SU-DHL-6 (cell line): Measurements from ENCODE around the gene TMEM117.
A peak's percentile ranks its signal among the peaks of the same experiment; 100 is the strongest.

Source experiments
- H2AFZ ChIP-seq: fragments of 200-600 bp; sonication (generic); 2 replicates; pipeline ENCODE4 v1.6.1; 2014; ENCODE audit warnings: low read depth, mild to moderate bottlenecking, moderate library complexity, mixed read lengths, antibody characterized with exemption, low read length; ENCODE audit not compliant: severe bottlenecking
- H3F3A ChIP-seq: fragments of 200-600 bp; shearing (Covaris generic); 2 replicates; pipeline ENCODE4 v1.6.0; 2016; ENCODE audit warnings: antibody characterized with exemption, mild to moderate bottlenecking; ENCODE audit not compliant: insufficient read depth
- H3K27ac ChIP-seq: fragments of 200-600 bp; sonication (generic); 2 replicates; pipeline ENCODE4 v1.5.1; 2016; ENCODE audit warnings: low read depth, mild to moderate bottlenecking, low read length, moderate library complexity, mixed read lengths
- H3K27me3 ChIP-seq: fragments of 200-600 bp; sonication (generic), shearing (Covaris generic); 2 replicates; pipeline ENCODE4 v1.6.0; 2014; ENCODE audit warnings: mild to moderate bottlenecking, low read length
- H3K36me3 ChIP-seq: fragments of 200-600 bp; sonication (generic); 2 replicates; pipeline ENCODE4 v1.6.1; 2014; ENCODE audit warnings: mild to moderate bottlenecking, low read length, mixed read lengths
- H3K4me2 ChIP-seq: fragments of 300-600, 200-600 bp; shearing (Covaris generic), sonication (generic); 2 replicates; pipeline ENCODE4 v1.6.0; 2014; ENCODE audit warnings: low read length, low read depth, mild to moderate bottlenecking; ENCODE audit not compliant: poor library complexity, severe bottlenecking
- H3K4me3 ChIP-seq: fragments of 200-600 bp; sonication (generic); 2 replicates; pipeline ENCODE4 v1.5.1; 2014; ENCODE audit warnings: antibody characterized with exemption, low read length, mild to moderate bottlenecking, mixed read lengths; ENCODE audit not compliant: insufficient read depth, poor library complexity, severe bottlenecking
- H3K79me2 ChIP-seq: fragments of 200-600 bp; sonication (generic); 2 replicates; pipeline ENCODE4 v1.6.1; 2014; ENCODE audit warnings: mild to moderate bottlenecking, low read length, moderate library complexity; ENCODE audit not compliant: insufficient read depth
- H3K9ac ChIP-seq: fragments of 200-600 bp; sonication (generic); 2 replicates; pipeline ENCODE4 v1.7.0; 2014; ENCODE audit warnings: mild to moderate bottlenecking, low read length
- H3K9me2 ChIP-seq: fragments of 200-600 bp; sonication (generic); replicated peaks from 2 replicates; pipeline ENCODE4 v1.6.1; 2014; ENCODE audit warnings: low read length; ENCODE audit not compliant: insufficient read depth
- H3K9me3 ChIP-seq: fragments of 200-600 bp; sonication (generic); 2 replicates; pipeline ENCODE4 v1.6.1; 2014; ENCODE audit warnings: low read length, mixed read lengths; ENCODE audit not compliant: insufficient read depth
- H4K20me1 ChIP-seq: fragments of 200-600 bp; sonication (generic); 2 replicates; pipeline ENCODE4 v1.6.1; 2014; ENCODE audit warnings: low read depth, mild to moderate bottlenecking, antibody characterized with exemption, low read length, moderate library complexity, mixed read lengths
- CTCF ChIP-seq: fragments of 200-600 bp; sonication (generic); IDR thresholded peaks from one replicate; pipeline ENCODE4 v1.5.1; 2017; ENCODE audit warnings: antibody characterized with exemption, mild to moderate bottlenecking, low read length, moderate library complexity; ENCODE audit not compliant: insufficient read depth, poor library complexity, severe bottlenecking
- EZH2phosphoT487 ChIP-seq: fragments of 200-600 bp; sonication (generic), shearing (Covaris generic); conservative IDR thresholded peaks from 2 replicates; pipeline ENCODE4 v1.6.1; 2018; ENCODE audit warnings: mild to moderate bottlenecking, antibody characterized with exemption, low read length, moderate library complexity, mixed read lengths

TMEM117 gene

GRCh38 chr12:44313188-44313587 lies 477.3 kb downstream of the TMEM117 start:
- H3K9me2 ChIP-seq, result no peaks in the 10 kb centered on the region
- no peaks in the 10 kb centered on the region for H3F3A ChIP-seq
- H3K27me3 ChIP-seq, result no peaks in the 10 kb centered on the region
- H3K9me3 ChIP-seq, result no peaks in the 10 kb centered on the region
- no peak overlapping the region for H3K27ac ChIP-seq
- H4K20me1 ChIP-seq, result no peaks in the 10 kb centered on the region
- H2AFZ ChIP-seq, result no peak overlapping the region
- TF ChIP-seq EZH2phosphoT487, result no peak
- TF ChIP-seq CTCF, result no peak
- no peaks in the 10 kb centered on the region for H3K79me2 ChIP-seq
- no peaks in the 10 kb centered on the region for H3K36me3 ChIP-seq
- H3K9ac ChIP-seq, result no peak overlapping the region
- no peak overlapping the region for H3K4me2 ChIP-seq
- H3K4me3 ChIP-seq, result no peak overlapping the region

DNA sequence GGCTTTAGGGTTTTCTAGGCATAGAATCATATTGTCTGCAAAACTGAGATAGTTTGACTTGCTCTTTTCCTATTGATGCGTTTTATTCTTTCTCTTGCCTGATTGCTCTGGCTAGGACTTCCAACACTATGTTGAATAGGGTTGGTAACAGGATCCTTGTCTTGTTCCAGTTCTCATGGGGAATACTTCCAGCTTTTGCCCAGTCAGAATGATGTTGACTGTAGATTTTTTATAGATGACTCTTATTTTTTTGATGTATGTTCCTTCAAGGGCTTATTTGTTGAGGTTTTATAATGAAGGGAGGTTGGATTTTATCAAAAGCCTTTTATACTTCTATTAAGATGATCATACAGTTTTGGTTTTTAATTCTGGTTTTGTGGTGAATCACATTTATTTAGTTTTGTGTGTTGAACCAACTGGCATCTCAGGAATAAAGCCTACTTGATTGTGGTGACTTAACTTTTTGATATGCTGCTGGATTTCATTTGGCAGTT lies 478.2 kb downstream of the TMEM117 start:
- H3K4me2 ChIP-seq, result no peak overlapping the region
- H2AFZ ChIP-seq, result no peak overlapping the region
- H3F3A ChIP-seq, result no peaks in the 10 kb centered on the region
- H3K9me3 ChIP-seq, result no peaks in the 10 kb centered on the region
- H3K27ac ChIP-seq, result no peak overlapping the region
- H3K4me3 ChIP-seq, result no peak overlapping the region
- TF ChIP-seq CTCF (no peak), EZH2phosphoT487 (no peak)
- no peaks in the 10 kb centered on the region for H4K20me1 ChIP-seq
- H3K79me2 ChIP-seq, result no peaks in the 10 kb centered on the region
- no peak overlapping the region for H3K9ac ChIP-seq
- H3K9me2 ChIP-seq, result no peaks in the 10 kb centered on the region
- H3K27me3 ChIP-seq, result no peaks in the 10 kb centered on the region
- H3K36me3 ChIP-seq, result no peaks in the 10 kb centered on the region

- Histone ChIP-seq H3K79me2 (no peaks in the 10 kb centered on the region), H3K4me3 (no peak overlapping the region), H2AFZ (no peak overlapping the region), H3K27ac (no peak overlapping the region), H3F3A (no peaks in the 10 kb centered on the region), H3K9me2 (no peaks in the 10 kb centered on the region), H3K9me3 (no peaks in the 10 kb centered on the region), H3K27me3 (no peaks in the 10 kb centered on the region), H3K9ac (no peak overlapping the region), H3K36me3 (no peaks in the 10 kb centered on the region), H3K4me2 (no peak overlapping the region), H4K20me1 (no peaks in the 10 kb centered on the region)
- TF ChIP-seq EZH2phosphoT487 (no peak), CTCF (peak; percentile 58)
Measured at GRCh38 chr12:44317651-44318126, 481.8 kb downstream of the TMEM117 start.
